ENCODE measurements around the gene NXPE4.
"Not testable (repeated sequence)": the region's sequence is repeated elsewhere in the genome, so short reads cannot be mapped to it uniquely, and the experiment has no call there.

Gene NXPE4

DNA sequence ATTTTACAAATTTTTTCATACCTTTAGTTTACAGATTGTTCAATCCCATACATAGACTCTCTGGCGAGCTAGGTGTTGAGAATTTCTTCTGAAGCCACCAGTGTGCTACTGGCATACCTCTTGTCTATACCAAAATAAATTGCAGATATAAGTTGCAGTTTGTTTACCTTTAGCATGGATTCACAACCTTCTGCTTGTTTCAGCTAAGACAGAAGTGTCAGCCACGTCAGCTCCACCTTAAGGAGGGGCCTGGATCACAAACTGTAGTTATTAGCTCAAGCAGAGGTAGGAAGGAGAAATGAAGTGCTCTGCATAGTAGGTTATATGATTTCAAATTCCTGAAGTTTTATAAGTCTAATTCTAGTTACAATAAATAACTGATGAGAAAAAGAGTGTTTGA lies at the start of gene NXPE4:
NXPE4 (minus strand) TSS at position 216 of the 400 bp plus-strand sequence. CDS start 1,027 bp downstream, outside the sequence.
- no peak for DNase-seq (ENCODE audit: low spot score)

GRCh38 chr11:114639440-114639839 lies 43.9 kb upstream of the NXPE4 start:
- not testable (repeated sequence) for DNase-seq (ENCODE audit: low spot score)

DNA sequence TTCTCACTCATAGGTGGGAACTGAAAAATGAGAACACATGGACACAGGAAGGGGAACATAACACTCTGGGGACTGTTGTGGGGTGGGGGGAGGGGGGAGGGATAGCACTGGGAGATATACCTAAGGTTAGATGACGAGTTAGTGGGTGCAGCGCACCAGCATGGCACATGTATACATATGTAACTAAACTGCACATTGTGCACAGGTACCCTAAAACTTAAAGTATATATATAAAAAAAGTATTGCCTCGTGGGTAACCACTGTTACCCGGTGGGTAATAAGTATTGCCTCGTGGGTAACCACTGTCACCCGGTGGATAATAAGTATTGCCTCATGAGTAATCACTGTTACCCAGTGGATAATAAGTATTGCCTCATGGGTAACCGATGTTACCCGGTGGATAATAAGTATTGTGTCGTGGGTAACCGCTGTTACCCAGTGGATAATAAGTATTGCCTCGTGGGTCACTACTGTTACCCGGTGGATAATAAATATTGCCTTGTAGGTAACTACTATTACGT lies 35.9 kb upstream of the NXPE4 start:
- not testable (repeated sequence) for DNase-seq (ENCODE audit: low spot score)

- no peak for DNase-seq (ENCODE audit: low spot score)
These were observed 29.7 kb upstream of the NXPE4 start for GRCh38 chr11:114625294-114625693.

GRCh38 chr11:114624455-114625207 lies 29.0 kb upstream of the NXPE4 start:
- DNase-seq (ENCODE audit: low spot score) = no peak

DNA sequence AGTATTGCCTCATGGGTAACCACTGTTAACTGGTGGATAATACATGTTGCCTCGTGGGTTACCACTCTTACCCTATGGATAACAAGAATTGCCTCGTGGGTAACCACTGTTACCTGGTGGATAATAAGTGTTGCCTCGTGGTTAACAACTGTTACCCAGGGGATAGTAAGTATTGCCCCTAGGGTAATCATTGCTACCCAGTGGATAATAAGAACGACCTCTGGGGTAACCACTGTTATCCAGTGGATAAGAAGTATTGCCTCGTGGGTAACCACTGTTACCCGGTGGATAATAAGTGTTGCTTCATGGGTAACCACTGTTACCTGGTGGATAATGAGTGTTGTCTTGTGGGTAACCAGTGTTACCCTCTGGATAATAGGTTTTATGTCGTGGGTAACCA lies 28.1 kb upstream of the NXPE4 start:
- DNase-seq (ENCODE audit: low spot score) = no peak

- no peak for DNase-seq (ENCODE audit: low spot score)
These were observed 27.3 kb upstream of the NXPE4 start for GRCh38 chr11:114622858-114623257.

DNA sequence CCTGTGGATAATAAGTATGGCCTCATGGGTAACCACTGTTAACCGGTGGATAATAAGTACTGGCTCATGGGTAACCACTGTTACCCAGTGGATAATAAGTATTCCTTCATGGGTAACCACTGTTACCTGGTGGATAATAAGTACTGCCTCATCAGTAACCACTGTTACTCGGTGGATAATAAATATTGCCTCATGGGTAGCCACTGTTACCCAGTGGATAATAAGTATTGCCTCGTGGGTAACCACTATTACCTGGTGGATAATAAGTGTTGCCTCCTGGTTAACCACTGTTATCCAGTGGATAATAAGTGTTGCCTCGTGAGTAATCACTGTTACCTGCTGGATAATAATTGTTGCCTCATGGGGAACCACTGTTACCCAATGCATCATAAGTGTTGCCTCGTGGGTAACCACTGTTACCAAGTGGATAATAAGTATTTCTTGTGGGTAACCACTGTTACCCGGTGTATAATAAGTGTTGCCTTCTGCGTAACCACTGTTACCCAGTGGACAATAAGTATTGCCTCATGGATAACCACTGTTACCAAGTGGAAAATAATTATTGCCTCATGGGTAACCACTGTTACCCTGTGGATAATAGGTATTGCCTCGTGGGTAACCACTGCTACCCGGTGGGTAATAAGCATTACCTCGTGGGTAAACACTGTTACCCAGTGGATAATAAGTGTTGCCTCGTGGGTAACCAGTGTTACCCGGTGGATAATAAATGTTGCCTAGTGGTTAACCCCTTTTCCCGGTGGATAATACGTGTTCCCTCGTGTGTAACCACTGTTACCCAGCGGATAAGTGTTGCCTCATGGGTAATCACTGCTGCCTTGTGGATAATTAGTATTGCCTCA lies 26.6 kb upstream of the NXPE4 start:
- no peak for DNase-seq (ENCODE audit: low spot score)

GRCh38 chr11:114621072-114621471 lies 25.5 kb upstream of the NXPE4 start:
- no peak for DNase-seq (ENCODE audit: low spot score)

DNA sequence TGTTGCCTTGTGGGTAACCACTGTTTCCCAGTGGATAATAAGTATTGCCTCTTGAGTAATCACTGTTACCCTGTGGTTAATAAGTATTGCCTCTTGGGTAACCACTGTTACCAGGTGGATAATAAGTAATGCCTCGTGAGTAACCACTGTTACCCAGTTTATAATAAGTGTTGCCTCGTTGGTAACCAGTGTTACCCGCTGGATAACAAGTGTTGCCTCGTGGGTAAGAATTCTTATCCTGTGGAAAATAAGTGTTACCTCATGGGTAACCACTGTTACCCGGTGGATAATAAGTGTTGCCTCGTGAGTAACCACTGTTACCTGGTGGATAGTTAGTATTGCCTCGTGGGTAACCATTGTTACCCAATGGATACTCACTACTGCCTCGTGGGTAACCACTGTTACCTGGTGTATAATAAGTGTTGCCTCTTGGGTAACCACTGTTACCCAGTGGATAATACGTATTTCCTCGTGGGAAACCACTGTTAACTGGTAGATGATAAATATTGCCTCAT lies 24.1 kb upstream of the NXPE4 start:
- no peak for DNase-seq (ENCODE audit: low spot score)

- DNase-seq (ENCODE audit: low spot score) = no peak
These were observed 22.6 kb upstream of the NXPE4 start for GRCh38 chr11:114618139-114618538.

DNA sequence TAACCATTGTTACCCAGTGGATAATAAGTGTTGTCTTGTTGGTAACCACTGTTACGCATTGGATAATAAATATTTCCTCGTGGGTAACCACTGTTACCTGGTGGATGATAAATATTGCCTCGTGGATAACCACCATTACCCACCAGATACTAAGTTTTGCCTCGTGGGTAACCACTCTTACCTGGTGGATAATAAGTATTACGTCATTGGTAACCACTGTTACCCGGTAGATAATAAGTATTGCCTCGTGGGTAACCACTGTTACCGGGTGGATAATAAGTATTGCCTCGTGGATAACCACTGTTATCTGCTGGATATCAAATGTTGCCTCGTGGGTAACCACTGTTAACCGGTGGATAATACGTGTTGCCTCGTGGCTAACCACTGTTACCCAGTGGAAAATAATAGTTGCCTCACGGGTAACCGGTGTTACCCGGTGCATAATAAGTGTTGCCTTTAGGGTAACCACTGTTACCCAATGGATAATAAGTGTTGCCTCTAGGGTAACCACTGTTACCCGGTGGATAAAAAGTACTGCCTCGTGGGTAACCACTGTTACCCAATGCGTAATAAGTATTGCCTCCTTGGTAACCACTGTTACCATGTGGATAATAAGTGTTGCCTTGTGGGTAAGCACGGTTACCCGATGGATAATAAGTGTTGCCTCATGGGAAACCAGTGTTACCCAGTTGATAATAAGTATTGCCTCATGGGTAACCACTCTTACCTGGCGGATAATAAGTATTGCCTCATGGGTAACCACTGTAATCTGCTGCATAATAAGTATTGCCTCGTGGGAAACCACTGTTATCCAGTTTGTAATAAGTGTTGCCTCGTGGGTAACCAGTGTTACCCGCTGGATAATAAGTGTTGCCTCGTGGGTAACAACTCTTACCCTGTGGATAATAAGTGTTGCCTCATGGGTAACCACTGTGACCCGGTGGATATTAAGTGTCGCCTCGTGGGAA lies 21.9 kb upstream of the NXPE4 start:
- no peak for DNase-seq (ENCODE audit: low spot score)

DNA sequence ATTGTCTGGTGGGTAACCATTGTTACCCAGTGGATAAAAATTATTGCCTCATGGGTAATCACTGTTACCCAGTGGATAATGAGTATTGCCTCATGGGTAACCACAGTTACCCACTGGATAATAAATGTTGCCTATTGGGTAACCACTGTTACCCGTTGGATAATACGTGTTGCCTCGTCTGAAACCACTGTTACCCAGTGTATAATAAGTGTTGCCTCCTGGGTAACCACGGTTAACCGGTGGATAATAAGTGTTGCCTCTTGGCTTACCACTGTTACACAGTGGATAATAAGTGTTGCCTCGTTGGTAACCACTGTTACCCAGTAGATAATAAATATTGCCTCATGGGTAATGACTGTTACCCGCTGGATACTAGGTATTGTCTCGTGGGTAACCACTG lies 20.9 kb upstream of the NXPE4 start:
- DNase-seq (ENCODE audit: low spot score) = no peak

DNA sequence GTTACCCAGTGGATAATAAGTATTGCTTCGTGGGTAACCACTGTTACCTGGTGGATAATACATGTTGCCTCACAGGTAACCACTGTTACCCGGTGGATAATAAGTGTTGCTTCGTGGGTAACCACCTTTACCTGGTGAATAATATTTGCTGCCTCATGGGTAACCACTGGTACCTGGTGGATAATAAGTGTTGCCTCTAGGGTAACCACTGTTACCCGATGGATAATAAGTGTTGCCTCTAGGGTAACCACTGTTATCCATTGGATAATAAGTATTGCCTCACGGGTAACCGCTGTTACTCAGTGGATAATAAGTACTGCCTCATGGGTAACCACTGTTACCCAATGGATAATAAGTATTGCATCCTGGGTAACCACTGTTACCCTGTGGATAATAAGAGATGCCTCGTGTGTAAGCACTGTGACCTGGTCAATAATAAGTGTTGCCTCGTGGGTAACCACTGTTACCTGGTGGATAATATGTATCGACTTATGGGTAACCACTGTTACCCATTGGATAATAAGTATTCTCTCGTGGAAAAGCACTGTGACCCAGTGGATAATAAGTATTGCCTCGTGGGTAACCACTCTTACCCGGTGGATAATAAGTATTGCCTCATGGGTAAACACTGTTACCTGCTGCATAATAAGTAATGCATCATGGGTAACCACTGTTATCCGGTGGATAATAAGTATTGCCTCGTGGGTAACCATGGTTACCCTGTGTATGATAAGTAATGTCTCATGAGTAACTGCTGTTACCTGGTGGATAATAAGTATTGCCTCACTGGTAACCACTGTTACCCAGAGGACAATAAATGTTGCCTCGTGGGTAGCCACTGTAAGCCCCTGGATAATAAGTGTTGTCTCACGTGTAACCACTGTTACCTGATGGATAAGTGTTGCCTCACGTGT lies 20.1 kb upstream of the NXPE4 start:
- no peak for DNase-seq (ENCODE audit: low spot score)

GRCh38 chr11:114614127-114614720 lies 18.6 kb upstream of the NXPE4 start:
- DNase-seq (ENCODE audit: low spot score) = no peak

DNA sequence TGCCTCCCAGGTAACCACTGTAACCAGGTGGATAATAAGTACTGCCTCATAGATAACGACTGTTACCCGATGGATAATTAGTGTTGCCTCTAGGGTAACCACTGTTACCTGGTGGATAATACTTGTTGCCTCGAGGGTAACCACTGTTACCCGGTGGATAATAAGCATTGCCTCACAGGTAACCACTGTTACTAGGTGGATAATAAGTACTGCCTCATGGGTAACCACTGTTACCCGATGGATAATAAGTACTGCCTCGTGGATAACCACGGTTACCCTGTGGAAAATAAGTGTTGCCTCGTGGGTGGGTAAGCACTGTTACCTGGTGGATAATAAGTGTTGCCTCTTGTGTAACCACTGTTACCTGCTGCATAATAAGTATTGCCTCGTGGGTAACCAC lies 17.5 kb upstream of the NXPE4 start:
- DNase-seq (ENCODE audit: low spot score) = not testable (repeated sequence)

DNA sequence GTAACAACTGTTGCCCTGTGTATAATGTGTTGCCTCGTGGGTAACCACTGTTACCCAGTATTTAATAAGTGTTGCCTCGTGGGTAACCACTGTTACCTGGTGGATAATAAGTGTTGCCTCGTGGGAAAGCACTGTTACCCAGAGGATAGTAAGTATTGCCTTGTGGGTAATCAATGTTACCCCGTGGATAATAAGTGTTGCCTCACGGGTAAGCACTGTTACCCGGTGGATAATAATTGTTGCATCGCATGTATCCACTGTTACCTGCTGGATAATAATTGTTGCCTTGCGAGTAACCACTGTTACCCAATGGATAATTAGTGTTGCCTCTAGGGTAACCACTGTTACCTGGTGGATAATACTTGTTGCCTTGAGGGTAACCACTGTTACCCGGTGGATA lies 17.1 kb upstream of the NXPE4 start:
- DNase-seq (ENCODE audit: low spot score) = no peak

GRCh38 chr11:114612199-114612598 lies 16.6 kb upstream of the NXPE4 start:
- DNase-seq (ENCODE audit: low spot score) = not testable (repeated sequence)

DNA sequence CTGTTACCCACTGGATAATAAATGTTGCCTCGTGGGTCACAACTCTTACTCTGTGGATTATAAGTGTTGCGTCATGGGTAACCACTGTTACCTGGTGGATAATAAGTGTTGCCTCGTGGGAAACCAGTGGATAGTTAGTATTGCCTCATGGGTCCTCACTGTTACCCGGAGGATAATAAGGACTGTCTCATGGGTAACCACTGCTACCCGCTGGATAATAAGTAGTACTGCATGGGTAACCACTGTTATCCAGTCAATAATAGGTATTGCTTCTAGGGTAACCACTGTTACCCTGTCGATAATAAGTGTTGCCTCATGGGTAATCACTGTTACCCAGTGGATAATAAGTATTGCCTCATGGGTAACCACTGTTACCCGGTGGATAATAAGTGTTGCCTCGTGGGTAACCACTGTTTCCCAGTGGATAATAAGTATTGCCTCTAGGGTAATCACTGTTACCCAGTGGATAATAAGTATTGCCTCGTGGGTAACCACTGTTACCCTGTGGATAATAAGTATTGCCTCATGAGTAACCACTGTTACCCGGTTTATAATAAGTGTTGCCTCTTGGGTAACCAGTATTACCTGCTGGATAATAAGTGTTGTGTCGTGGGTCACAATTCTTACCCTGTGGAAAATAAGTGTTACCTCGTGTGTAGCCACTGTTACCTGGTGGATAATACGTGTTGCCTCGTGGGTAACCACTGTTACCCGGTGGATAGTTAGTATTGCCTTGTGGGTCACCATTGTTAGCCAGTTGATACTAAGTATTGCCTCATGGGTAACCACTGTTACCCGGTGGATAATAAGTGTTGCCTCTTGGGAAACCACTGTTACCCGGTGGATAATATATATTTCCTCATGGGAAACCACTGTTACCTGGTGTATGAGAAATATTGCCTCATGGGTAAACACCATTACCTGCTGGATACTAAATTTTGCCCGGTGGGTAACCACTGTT lies 15.7 kb upstream of the NXPE4 start:
- DNase-seq (ENCODE audit: low spot score) = no peak

Data from NAMALWA (cell line).